Measurements from ENCODE around the gene ANKRD13A. TPM values are rescaled to one million over a fixed set of nuclear protein-coding genes. Genes with fewer than 3 reads are reported as not detected.

ANKRD13A gene
- 194 and 205 TPM in 2 replicates for total RNA-seq

GRCh38 chr12:109998904-109999648, at the start of gene ANKRD13A:
Gene ANKRD13A, plus strand, starts transcription at chr12:109999430. Its CDS starts 259 bp downstream, at chr12:109999689.

GRCh38 chr12:109995686-109996482, 3.3 kb upstream of the ANKRD13A start, which contains the start of gene GIT2:
Gene GIT2, minus strand, starts transcription at chr12:109996368. Its CDS starts 144 bp downstream, at chr12:109996224.

GRCh38 chr12:110048242-110049027, 49.2 kb downstream of the ANKRD13A start, which contains the start of gene C12orf76:
Gene C12orf76, minus strand, starts transcription at chr12:110048522. Its CDS starts 27 bp downstream, at chr12:110048495.

Small RNA genes within 50 kb of the gene (small RNA-seq; reads per million reads assigned to genes)
- gene AC007546.2, result not detected

Other genes starting within 250 kb of the ANKRD13A start
- gene TRPV4, start 166.0 kb upstream of the ANKRD13A start, total RNA-seq, result 4.8 and 5.1 TPM in 2 replicates
- 69.8 and 73.0 TPM in 2 replicates for gene GLTP, start 118.9 kb upstream of the ANKRD13A start, total RNA-seq
- 10.6 and 11.0 TPM in 2 replicates for gene TCHP, start 99.2 kb upstream of the ANKRD13A start, total RNA-seq
- 55.9 and 70.7 TPM in 2 replicates for gene GIT2, start 3.1 kb upstream of the ANKRD13A start, total RNA-seq
- 8.0 and 9.5 TPM in 2 replicates for gene C12orf76, start 49.1 kb downstream of the ANKRD13A start, total RNA-seq
- 16.1 and 19.1 TPM in 2 replicates for gene IFT81, start 124.9 kb downstream of the ANKRD13A start, total RNA-seq

All from articular chondrocyte of knee joint (primary cell).